AG08396 (cell line): ENCODE results near the gene SLC8A1.

Experiments
- DNase-seq: peaks from one replicate; pipeline ENCODE4 v3.0.0; 2012; ENCODE audit warnings: low spot score, mixed read lengths

SLC8A1 gene

DNA sequence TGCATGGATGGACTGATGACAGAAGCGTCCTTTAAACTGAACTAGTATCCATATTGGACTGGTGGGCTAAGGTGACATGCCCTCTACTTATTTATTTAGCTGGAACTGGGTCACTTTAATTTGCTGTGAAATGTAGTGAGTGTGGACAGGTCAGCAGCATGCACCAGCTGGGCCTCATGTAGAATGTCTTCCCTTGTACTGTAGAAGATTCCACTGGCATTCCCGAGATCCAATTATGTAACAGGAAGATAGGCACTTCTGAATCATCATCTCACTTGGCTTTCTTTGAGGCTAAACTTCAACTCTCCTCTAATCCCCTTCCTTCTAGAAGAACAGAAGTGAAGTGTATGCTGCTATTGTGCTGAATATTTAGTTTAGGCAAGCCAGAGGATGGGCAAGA is 296.2 kb downstream of the SLC8A1 start:
- DNase-seq: no peak

GRCh38 chr2:40150266-40150665 is 301.6 kb downstream of the SLC8A1 start:
- DNase-seq: no peak

GRCh38 chr2:40148334-40148733 is 303.6 kb downstream of the SLC8A1 start:
- no peak for DNase-seq

DNA sequence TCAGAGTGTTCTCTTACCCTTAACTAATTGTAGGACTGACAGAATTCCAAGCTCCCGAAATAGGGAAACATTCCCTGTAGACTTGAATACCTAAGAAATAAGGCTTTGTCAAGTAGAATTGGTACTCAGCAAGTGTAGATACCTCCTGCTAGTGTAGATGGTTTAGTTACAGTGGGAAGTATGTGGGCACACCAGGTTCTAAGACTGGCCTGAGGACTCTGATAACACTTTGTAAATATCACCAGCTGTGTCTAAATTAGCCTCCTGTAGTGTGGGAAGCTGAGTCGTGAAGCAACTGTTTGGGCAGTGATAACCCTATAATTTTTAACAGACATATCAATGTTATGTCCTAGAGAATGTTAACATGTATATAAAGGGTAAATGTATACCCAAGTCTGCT is 304.5 kb downstream of the SLC8A1 start:
- DNase-seq: no peak

- no peak for DNase-seq
Observed at GRCh38 chr2:40144022-40144421, 307.9 kb downstream of the SLC8A1 start.

DNA sequence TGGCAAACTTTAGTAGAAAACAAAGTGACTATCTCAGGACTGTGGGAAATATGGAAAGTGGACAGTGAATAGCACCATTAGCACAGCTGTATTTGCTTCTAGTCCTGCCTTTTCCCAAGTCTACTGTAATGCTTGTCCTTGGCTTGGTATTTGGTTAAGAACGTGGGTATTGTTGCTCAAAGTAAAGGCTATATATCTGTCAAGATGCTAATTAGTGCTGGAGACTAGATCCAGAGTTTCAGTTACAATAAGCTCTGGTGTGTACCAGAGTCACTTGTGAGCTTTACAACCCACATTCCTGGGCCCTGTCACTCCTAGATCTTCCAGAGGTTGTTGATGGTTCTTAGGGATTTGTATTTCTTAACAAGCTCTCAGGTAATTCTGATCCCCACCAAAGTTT is 313.6 kb downstream of the SLC8A1 start:
- no peak for DNase-seq

DNA sequence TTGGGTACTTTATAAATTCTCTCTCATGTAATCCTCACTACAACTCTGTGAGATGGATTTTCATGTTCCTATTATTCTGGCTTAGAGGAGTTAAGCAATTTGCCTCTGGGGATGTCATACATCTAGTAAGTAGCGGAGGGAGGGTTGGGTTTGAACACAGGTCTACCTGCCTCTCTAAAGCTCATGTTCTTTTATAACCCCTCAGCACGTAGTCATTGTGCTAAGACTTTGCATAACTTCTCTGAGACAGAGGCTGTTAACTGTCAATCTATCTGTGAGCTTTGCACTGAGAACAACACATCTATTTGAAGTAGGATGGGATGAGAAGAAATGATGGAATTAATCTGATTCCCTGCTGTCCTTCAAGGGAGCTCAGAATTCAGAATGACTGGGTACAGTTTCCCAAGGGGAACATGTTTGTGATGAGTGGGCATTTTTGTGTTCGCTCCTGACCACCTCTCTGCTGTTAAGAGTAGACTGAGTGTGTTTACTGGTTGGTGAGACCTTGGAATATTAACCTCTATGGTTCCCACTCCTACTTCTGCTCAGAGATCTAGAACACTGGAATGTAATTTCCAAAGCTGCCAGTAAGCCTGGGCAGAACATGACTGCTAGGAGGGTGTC is 320.7 kb downstream of the SLC8A1 start:
- no peak for DNase-seq

DNA sequence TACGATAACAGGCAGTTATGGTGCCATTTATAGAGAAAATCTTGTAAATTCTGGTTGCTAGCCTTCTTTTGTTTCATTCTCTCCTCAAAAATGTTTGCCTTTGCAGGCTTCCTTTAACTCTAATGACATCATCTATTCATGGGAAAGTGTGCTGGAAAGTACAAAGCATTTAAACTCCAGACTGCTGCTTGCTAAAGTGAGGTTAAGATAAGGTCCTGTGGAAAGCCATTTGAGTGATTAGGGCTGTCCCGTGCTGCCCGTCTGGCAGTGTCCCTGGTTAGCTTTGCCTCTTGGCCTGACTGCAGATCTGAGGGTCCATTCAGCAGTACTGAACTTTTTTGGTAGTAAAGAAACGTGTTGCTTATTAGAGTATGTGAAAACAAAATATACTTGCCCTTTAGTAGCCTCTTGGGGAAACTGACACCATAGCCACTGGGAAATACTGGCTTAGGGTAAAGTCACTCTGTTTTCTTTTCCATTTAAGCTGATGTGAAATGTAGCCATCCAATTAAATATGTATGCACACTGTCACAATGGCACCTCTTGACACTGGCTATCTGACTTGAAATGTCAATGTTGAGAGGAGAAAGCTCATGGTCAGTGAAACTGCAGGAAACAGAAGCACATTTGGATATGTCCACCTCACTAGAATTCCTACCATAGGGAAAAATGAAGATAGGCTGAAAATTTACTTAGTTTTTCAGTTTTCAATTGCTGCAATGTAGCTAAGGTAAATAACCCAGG is 321.5 kb downstream of the SLC8A1 start:
- DNase-seq: peak; percentile 13

DNA sequence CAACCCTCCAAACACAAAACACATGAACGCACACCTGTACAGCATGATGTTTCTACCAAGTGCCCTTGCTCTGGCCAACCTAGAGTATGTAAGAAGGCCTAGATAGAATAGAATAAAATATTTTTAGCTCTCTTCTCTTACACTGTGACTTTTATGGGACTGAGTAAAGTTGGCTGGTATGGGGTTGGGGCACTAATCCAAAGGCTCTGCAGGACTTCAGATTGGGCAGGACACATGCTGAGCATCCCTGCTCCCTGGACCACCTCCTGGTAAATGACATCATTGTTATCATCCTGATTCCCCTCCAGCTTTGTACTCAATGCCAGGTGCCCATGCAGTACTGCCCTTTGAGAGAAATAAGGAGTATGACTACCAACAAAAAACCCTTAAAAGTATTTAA is 322.2 kb downstream of the SLC8A1 start:
- no peak for DNase-seq

GRCh38 chr2:40128796-40129195 is 323.1 kb downstream of the SLC8A1 start:
- no peak for DNase-seq

DNA sequence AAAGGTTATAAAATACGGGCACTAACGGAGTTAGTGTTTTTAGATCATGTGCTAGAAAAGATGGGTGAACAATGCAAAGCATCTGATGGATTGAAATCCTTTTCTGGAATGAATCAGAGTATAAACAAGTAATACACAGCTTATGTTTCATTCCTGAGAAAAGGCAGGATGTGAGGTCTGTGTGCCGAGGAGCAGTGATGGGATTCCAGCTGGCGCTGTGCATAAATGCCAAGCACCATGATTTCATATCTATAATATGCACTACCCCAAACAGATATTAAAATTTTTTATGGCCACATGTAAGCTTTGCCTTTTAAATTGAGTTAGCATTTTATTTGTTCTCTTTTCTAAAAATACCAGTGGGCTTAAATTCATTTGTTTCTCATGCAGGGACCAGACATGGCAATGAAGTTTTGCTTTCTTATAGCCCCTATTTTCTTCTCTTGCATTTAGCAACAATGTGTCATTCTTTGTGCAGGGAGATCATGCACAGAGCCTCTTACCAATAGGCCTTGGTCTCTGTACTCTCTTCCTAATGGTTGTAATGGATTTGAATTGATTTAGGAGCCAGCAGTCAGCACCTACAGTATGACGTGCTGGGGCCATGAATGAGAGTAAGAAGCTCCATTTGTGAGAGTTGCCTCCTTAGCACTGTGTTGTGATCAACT is 323.9 kb downstream of the SLC8A1 start:
- DNase-seq: peak; percentile 62

DNA sequence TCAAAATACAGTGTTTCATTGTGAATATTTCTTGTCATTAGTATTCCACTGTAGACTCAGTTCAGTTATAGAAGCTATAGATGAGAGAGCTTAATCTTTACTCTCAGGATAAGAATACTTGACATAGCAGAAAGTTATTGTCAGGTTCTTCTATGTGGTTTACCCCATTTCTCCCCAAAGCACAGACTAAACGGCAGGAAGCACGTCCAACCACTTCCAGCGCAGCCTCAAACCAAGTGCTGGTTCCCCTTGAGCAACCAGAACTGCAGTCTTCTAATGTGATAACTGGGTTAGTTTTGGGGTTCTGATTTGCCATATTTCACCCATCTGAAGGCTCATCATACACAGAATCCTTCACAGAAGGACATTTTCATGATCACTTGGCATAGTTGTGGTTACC is 324.7 kb downstream of the SLC8A1 start:
- no peak for DNase-seq

- no peak for DNase-seq
Observed at GRCh38 chr2:40126006-40126405, 325.9 kb downstream of the SLC8A1 start.

DNA sequence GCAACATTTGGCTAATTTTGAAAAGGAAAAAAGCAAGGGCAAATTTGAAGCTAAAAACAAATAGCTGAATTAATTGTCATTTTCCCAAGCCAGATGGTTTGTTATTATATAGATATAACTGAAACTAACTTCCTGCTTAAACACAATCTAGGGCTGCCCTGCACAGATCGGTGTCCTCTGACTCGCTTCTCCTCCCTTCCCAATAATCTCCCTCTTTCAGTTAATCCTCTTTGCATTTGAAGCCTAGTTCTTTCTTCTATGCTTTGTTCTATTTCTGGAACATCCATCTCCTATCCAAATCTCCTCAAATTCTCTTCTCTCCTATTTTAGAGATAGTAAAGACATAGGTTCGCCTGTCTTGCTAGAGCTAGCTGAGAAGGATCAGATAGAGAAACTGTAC is 328.1 kb downstream of the SLC8A1 start:
- no peak for DNase-seq

GRCh38 chr2:40123326-40123725 is 328.6 kb downstream of the SLC8A1 start:
- DNase-seq: no peak

DNA sequence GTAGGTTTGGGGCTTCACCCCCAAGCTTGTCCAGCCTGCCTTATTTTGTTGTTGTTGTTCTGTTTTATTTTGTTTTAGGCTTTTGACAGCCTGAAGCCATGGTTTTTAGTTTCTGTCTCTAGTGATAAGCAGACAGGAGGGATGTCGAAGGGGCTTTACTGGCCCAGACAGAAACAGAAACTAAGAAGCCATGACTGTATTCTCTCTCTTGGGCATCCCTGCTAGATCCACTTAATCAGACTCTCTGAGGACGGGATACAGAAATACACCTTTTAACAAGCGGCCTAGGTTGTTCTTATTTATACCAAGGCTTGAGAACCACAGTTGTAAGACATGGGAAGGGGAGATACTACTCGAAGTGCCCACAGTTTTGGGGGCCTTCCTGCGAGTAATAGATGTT is 330.9 kb downstream of the SLC8A1 start:
- DNase-seq: no peak

DNA sequence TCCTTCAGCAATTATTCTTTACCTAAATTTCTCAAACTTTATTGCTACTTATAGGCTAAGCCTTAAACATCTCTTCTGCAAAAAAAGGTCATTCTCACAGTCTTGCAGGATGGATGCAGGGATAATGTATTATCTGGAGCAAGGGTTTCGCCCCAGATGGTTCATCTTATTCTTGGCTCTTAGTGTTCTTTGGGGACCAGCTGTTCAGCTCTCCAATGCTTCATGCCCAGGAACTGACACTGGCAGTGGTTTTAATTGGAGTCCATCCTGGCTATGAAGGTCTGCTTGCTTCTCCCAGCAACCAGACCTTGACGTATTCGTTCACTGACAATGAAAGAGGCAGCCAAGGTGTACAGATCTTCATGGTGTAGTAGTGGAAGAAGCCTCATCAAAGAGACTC is 331.9 kb downstream of the SLC8A1 start:
- no peak for DNase-seq

- no peak for DNase-seq
Observed at GRCh38 chr2:40118622-40119021, 333.3 kb downstream of the SLC8A1 start.

DNA sequence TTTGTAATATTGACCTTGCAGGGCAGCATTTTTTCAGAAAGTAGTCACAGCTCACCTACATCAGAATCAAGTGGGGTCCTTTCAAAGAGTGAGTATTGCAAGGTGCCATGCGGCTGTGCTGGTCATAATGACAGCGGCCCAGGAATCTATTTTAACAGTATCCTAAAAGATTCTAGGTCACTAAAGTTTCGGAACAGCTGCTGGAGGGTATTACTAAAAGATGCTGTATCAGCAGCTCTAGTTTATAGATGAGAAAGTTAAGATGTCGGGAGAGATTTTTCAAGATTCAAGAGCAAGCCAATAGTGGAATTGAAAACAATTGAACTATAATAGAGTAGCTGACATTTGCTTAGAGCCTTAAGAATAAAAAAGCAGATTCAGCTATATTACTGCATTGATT is 336.0 kb downstream of the SLC8A1 start:
- DNase-seq: no peak

DNA sequence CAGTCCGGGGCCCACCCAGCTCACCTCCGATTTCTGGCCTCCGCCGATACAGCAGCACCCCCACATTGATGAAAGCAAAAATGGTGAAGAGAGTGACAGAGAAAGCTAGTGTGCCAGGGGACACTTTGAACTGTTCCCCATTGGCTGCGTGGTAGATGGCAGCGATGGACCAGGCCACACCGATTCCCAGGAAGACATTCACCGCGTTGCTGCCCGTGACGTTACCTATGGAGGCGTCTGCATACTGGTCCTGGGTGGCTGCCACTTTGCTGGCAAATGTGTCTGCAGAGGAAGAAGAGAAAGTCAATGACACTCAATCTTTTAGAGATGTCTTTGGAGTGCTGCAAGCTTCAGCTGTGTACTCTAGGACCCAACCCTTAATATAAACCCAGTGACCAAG is 336.5 kb downstream of the SLC8A1 start:
- no peak for DNase-seq

- no peak for DNase-seq
Observed at GRCh38 chr2:40113997-40114396, 337.9 kb downstream of the SLC8A1 start.

DNA sequence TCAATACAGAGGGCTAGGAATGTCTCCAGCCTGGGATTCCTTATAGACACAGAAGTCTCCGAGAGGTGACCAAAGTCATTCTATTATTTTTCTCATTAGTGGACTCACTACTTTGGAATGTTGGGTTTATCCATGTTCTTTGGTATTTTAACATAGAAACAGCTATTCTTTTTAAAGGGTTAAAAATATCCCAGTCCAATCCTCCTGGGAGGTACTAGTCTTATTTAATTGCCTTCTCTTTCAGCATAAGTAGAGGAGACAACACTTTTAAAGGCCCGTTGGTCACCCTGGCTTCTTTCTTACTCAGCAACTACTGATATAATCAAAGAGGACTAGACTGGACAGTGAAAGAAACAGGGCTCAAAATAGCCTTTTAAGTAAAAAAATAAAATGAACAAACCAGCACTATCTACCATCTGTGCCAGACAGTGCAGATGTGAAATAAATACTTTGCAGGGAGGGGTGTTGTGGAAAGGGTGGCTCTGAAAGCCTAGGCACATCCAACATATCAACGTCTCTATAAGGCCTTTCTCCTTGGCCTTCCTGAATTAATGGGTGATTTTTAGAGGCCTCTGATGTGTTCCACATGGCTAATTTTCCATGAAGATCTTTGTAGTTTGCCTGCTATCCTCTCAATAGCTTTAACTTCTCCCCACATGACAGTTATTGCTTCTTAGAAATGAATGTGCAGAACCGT is 338.5 kb downstream of the SLC8A1 start:
- no peak for DNase-seq

GRCh38 chr2:40109381-40109780 is 342.5 kb downstream of the SLC8A1 start:
- no peak for DNase-seq
